Renal pelvis (tissue), 4 donors: ENCODE results near the gene ZBTB7C. TPM values are rescaled to one million over a fixed set of nuclear protein-coding genes. Genes with fewer than 3 reads are reported as not detected.
A peak's percentile ranks its signal among the peaks of the same experiment; 100 is the strongest.

ENCODE experiments used
- DNase-seq: peaks from one replicate; pipeline ENCODE4 v3.0.0-alpha.2; 2013
- polyA plus RNA-seq, 3 donors: library from polyadenylated mRNA; unstranded; fragments of 120-200 nt; gene quantifications; one replicate each; pipeline ENCODE4 v1.2.1, GENCODE V29; 2013; ENCODE audit not compliant: insufficient read length in 3 of 3

The ZBTB7C gene
- polyA plus RNA-seq, 3 donors: 14.0 to 16.8 (median 16.7) TPM

GRCh38 chr18:48064978-48065600 lies 344.1 kb downstream of the ZBTB7C start:
- no peak for DNase-seq

- DNase-seq: no peak
Observed at GRCh38 chr18:48061781-48062570, 347.2 kb downstream of the ZBTB7C start.

- no peak for DNase-seq
Observed at GRCh38 chr18:48060970-48061369, 348.2 kb downstream of the ZBTB7C start.

GRCh38 chr18:48060346-48060745 lies 348.8 kb downstream of the ZBTB7C start:
- no peak for DNase-seq

- peak; percentile 86 for DNase-seq
Observed at GRCh38 chr18:48059455-48060010, 349.6 kb downstream of the ZBTB7C start.

GRCh38 chr18:48058486-48058885 lies 350.7 kb downstream of the ZBTB7C start:
- no peak for DNase-seq

GRCh38 chr18:48057018-48057417 lies 352.2 kb downstream of the ZBTB7C start:
- no peak for DNase-seq

- no peak for DNase-seq
Observed at GRCh38 chr18:48055351-48055750, 353.8 kb downstream of the ZBTB7C start.

GRCh38 chr18:48053881-48054816 lies 355.0 kb downstream of the ZBTB7C start:
- peak; percentile 50 for DNase-seq

GRCh38 chr18:48052842-48053241 lies 356.3 kb downstream of the ZBTB7C start:
- DNase-seq: no peak

GRCh38 chr18:48051945-48052840 lies 357.0 kb downstream of the ZBTB7C start:
- no peak for DNase-seq

- DNase-seq: no peak
Observed at GRCh38 chr18:48050176-48050575, 359.0 kb downstream of the ZBTB7C start.

GRCh38 chr18:48049757-48050156 lies 359.4 kb downstream of the ZBTB7C start:
- no peak for DNase-seq

- no peak for DNase-seq
Observed at GRCh38 chr18:48048251-48048650, 360.9 kb downstream of the ZBTB7C start.

GRCh38 chr18:48046843-48047242 lies 362.3 kb downstream of the ZBTB7C start:
- no peak for DNase-seq

GRCh38 chr18:48045744-48046143 lies 363.4 kb downstream of the ZBTB7C start:
- DNase-seq: no peak

- no peak for DNase-seq
Observed at GRCh38 chr18:48044944-48045343, 364.2 kb downstream of the ZBTB7C start.

GRCh38 chr18:48043166-48043565 lies 366.0 kb downstream of the ZBTB7C start:
- DNase-seq: no peak

GRCh38 chr18:48042431-48042830 lies 366.8 kb downstream of the ZBTB7C start:
- DNase-seq: no peak

- no peak for DNase-seq
Observed at GRCh38 chr18:48040457-48041110, 368.6 kb downstream of the ZBTB7C start.
